CD4-positive, alpha-beta T cell treated with Interleukin-6 for 4 hours (primary cell): ENCODE data around the gene CKMT2.

Experiments used
- DNase-seq: peaks from one replicate; pipeline ENCODE4 v3.0.0-alpha.2; 2020; ENCODE audit warnings: mixed read lengths

The CKMT2 gene

GRCh38 chr5:81313278-81313677 lies 80.2 kb downstream of the CKMT2 start:
- DNase-seq = no peak

- DNase-seq = no peak
Measured at GRCh38 chr5:81313686-81314085, 80.6 kb downstream of the CKMT2 start.

GRCh38 chr5:81314581-81314980 lies 81.5 kb downstream of the CKMT2 start:
- no peak for DNase-seq

- no peak for DNase-seq
Measured at GRCh38 chr5:81315336-81315735, 82.2 kb downstream of the CKMT2 start.

- no peak for DNase-seq
Measured at GRCh38 chr5:81315830-81316229, 82.7 kb downstream of the CKMT2 start.
